ENCODE results near the gene RNF44. TPM values are rescaled to one million over a fixed set of nuclear protein-coding genes. Genes with fewer than 3 reads are reported as not detected.

The RNF44 gene
- total and polyA plus RNA-seq, 2 of the 4 experiments (the other 2 are of a cell fraction): 0.54 to 12.4 TPM

- peak overlapping the region in 1 of 2 experiments; percentile 24; a peak in 1 of 4 replicates for H4K8ac ChIP-seq (ENCODE audit: low read depth in 2 of 2, low read length in 2 of 2)
- H3K4me3 ChIP-seq (ENCODE audit: insufficient read depth, low read depth, low read length): no peak overlapping the region
- peak overlapping the region; percentile 48 for H2AK5ac ChIP-seq (ENCODE audit: low read depth, low read length)
- in situ Hi-C loops (cut with MboI; ENCODE audit: low sequenced_read_pairs): no loop called here
- H3K18ac ChIP-seq (ENCODE audit: low read depth, low read length): no peak overlapping the region
- H2BK15ac ChIP-seq (ENCODE audit: low read depth, low read length): no peak overlapping the region
- H3K9ac ChIP-seq (ENCODE audit: low read depth, low read length): no peak overlapping the region
- H3K4ac ChIP-seq (ENCODE audit: low read depth, low read length): no peak overlapping the region
- H3K4me2 ChIP-seq (ENCODE audit: low read depth, low read length): peak overlapping the region; percentile 37; the same call in 1 of the 2 replicates
- H4K91ac ChIP-seq (ENCODE audit: insufficient read depth, low read depth, low read length): no peak overlapping the region
- H3K9me3 ChIP-seq (ENCODE audit: control insufficient read depth, insufficient read depth, low read length): no peaks in the 10 kb centered on the region
- H4K5ac ChIP-seq (ENCODE audit: low read depth, low read length): no peak overlapping the region
- no peak overlapping the region for H3K27ac ChIP-seq (ENCODE audit: insufficient read depth, low read length)
- H3K4me1 ChIP-seq (ENCODE audit: control insufficient read depth, insufficient read depth, low read length): peaks cover 24% of the 10 kb centered on the region
- CTCF ChIA-PET: interaction anchor here (0.7 to 1.4 kb wide), 2 partner anchors 86 to 116 kb away, joined by 3 read pairs; partner anchors contain the start of gene FAF2
- 0 out of 2 replicates have a peak overlapping the region, but pooled peaks have one; percentile 43 for H3K23ac ChIP-seq (ENCODE audit: low read depth, low read length)
- no TSS peak for BruUV-seq (replicated peaks)
- H2BK120ac ChIP-seq (ENCODE audit: low read depth, low read length): no peak overlapping the region
- ATAC-seq (ENCODE audit: low read depth) (no peak), DNase-seq (no peak)
- H3K36me3 ChIP-seq (ENCODE audit: control insufficient read depth, insufficient read depth, low read length): peaks cover 30% of the 10 kb centered on the region
- H3K79me1 ChIP-seq (ENCODE audit: low read depth in 1 of 2, low read length in 2 of 2): peaks cover 23 to 49% of the 10 kb centered on the region in 2 experiments
- H2BK20ac ChIP-seq (ENCODE audit: low read depth, low read length): no peak overlapping the region
- dilution Hi-C loops (cut with HindIII; ENCODE audit: low sequenced_read_pairs, unreplicated experiment): no loop called here
- H2AFZ ChIP-seq (replicated peaks; ENCODE audit: low read length, poor library complexity): peak overlapping the region; percentile 46
- H2AK9ac ChIP-seq (replicated peaks; ENCODE audit: low read depth, low read length, poor library complexity): peak overlapping the region; percentile 11
- POLR2A ChIA-PET (ENCODE audit: unreplicated experiment): no interaction called here
- intact Hi-C loops (cut with micrococcal nuclease): no loop called here
- H3K56ac ChIP-seq (ENCODE audit: extremely low read depth, insufficient read depth, low read length): no peak overlapping the region
- no peak overlapping the region for H2BK5ac ChIP-seq (ENCODE audit: low read depth, low read length, poor library complexity, severe bottlenecking)
- no peaks in the 10 kb centered on the region for H3K27me3 ChIP-seq (ENCODE audit: control insufficient read depth, insufficient read depth, low read length)
- peaks cover 28% of the 10 kb centered on the region for H4K20me1 ChIP-seq (ENCODE audit: insufficient read depth, low read length)
- no peak overlapping the region for H3K14ac ChIP-seq (replicated peaks; ENCODE audit: low read depth, low read length)
- peaks cover 15% of the 10 kb centered on the region; the same call in 1 of the 2 replicates for H3K9me1 ChIP-seq (ENCODE audit: insufficient read depth, low read length)
- 40% methylated on average over 1 of the region's 8 CpGs; no CpG with 5 or more reads in 1 of the 2 experiments for WGBS, 2 experiments (ENCODE audit: extremely low coverage in 2 of 2, insufficient read length in 1 of 2)
- TF ChIP-seq USF2 (IDR thresholded peaks at IDR 0.05; ENCODE audit: low read depth, low read length) (no peak), CTCF (conservative IDR thresholded peaks at IDR 0.05; ENCODE audit: low read depth, low read length) (no peak), MAZ (IDR thresholded peaks at IDR 0.05; ENCODE audit: borderline replicate concordance, low read depth, low read length) (no peak), CEBPB (IDR thresholded peaks at IDR 0.05; ENCODE audit: low read depth, low read length) (no peak), FOS (IDR thresholded peaks at IDR 0.05; ENCODE audit: low read depth, low read length) (no peak), POLR2A (IDR thresholded peaks at IDR 0.05; ENCODE audit: low read depth, low read length) (no peak), BHLHE40 (IDR thresholded peaks at IDR 0.05; ENCODE audit: low read depth, low read length) (no peak), NFE2L2 (IDR thresholded peaks at IDR 0.05; ENCODE audit: low read depth, low read length) (no peak), RAD21 (IDR thresholded peaks at IDR 0.05; ENCODE audit: low read length) (no peak), RFX5 (IDR thresholded peaks at IDR 0.05; ENCODE audit: low read depth, low read length) (no peak), SMC3 (IDR thresholded peaks at IDR 0.05; ENCODE audit: low read depth, low read length) (no peak), CHD1 (IDR thresholded peaks at IDR 0.05; ENCODE audit: low read depth, low read length) (no peak), MXI1 (IDR thresholded peaks at IDR 0.05; ENCODE audit: borderline replicate concordance, low read depth, low read length) (no peak), ELK1 (IDR thresholded peaks at IDR 0.05; ENCODE audit: borderline replicate concordance, low read depth, low read length) (no peak), RCOR1 (IDR thresholded peaks at IDR 0.05; ENCODE audit: insufficient replicate concordance, low read length) (no peak), MAFK (IDR thresholded peaks at IDR 0.05; ENCODE audit: low read depth, low read length) (no peak)
Observed at GRCh38 chr5:176533390-176533789, 3.8 kb downstream of the RNF44 start.

Data from IMR-90 (cell line).